GM19025 (cell line): ENCODE measurements around the gene METTL9.
"Not testable (repeated sequence)": the region's sequence is repeated elsewhere in the genome, so short reads cannot be mapped to it uniquely, and the experiment has no call there.

Experiments
- ATAC-seq: cut with Tn5 transposase; IDR thresholded peaks from one replicate; pipeline ENCODE4 v1.9.1; 2021; ENCODE audit warnings: mild to moderate bottlenecking, low read depth, moderate library complexity; ENCODE audit not compliant: unreplicated experiment

METTL9 gene

DNA sequence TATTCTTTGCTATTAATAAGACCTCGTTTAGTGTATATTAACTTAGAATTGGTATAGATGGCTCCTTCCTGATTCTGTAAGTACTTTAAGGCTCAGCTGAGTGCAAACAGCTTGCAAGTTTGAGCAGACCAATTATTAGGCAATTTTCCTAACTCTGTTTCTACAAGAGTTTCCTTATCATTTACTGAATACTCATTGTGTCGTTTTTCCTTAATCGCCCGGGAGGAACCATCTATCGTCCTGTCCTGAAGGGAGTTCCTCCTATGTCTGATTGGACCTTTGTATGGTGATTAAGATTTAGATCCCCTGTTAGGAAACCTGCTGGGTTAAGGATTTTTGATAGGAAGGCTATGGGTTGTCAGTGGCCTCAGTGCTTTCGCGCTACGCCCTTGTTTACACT, 32.0 kb downstream of the METTL9 start:
- ATAC-seq: not testable (repeated sequence)

DNA sequence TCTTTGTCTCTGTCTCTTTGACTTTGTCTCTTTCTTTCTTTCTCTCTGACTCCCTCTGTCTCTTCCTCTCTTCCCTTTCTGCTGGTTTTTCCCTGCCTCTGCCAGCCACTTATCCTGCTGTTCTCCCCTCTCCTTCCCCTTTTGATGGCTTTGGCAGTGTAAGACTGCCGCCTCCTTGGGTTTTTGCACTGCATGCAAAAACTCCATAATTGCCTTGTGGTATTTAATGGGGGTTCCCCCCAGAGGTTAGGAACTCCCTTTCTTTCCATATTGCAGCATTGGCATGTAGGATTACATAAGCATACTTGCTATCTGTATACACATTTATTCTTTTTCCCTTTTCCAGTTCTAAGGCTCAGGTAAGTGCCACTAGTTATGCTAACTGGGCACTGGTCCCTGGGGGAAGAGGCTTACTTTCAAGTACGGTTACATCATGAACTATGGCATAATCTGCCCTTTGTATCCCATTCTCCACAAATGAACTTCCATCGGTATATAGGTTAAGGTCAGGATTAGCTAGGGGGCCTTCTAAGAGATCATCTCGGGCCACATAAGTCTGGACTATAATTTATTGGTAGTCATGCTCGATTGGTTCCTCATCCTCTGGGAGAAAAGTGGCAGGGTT, 32.7 kb downstream of the METTL9 start:
- not testable (repeated sequence) for ATAC-seq

DNA sequence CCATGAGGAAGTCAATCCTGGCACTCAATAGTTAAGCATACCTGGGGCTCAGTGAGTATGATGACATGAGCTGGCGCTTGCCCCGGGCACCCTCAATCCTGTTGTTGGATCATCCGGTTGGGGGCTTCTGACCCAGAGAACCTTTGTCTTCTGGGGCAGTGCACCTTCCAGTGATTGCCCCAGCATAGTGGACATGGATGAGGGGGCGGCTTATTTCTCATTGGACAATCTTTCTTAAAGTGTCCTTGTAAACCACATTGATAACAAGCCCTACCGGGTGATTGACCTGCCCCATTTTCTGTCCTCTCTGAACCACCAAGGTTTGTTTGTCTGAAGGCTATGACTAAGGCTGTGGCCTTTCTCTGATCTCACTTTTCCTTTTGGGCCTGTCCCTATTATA, 34.8 kb downstream of the METTL9 start:
- ATAC-seq: no peak

DNA sequence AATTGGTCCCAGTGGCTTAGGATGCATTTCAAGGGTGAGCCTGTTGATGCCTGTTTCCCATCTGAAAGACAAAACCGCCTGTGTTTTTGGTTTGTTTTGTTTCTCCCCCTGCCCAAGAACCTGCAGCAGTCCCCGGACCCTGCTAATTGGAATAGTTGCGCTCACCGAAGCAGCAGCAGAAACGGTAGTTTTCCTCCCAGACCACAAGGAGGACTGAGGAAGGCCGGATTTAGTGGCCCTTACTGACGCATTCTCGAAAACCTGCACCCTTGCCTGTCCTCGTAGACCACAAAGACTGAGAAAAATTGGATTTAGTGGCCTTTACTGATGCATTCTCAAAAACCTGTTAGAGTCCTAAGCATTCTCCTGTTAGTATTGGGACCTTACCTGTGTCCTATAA, 36.3 kb downstream of the METTL9 start:
- ATAC-seq: not testable (repeated sequence)

DNA sequence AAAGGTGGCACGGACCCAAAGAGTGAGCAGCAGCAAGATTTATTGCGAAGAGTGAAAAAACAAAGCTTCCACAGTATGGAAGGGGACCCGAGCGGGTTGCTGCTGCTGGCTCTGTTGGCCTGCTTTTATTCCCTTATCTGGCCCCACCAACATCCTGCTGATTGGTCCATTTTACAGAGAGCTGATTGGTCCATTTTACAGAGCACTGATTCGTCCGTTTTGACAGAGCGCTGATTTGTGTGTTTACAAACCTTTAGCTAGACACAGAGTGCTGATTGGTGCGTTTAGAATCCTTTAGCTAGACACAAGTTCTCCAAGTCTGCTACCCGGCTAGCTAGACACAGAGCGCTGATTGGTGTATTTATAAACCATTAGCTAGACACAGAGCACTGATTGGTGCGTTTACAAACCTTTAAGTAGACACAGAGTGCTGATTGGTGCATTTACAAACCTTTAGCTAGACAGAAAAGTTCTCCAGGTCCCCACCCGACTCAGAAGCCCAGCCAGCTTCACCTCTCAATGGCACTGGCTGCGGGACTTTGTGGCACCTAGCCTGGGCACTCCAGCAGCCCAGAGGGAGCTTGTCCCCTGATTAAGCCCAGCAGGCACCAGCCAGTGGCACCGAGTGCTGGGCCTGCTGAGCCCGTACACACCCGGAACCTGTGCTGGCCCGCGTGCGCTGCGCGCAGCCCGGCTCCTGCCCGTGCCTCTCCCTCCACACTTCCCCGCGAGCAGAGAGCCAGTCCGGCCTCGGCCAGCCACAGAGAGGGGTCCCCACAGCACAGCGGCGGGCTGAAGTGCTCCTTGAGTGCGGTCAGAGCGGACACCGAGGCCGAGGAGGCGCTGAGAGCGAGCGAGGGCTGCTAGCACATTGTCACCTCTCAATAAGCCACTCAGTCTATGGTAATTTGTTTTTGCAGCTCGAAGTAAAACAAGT, 37.9 kb downstream of the METTL9 start:
- no peak for ATAC-seq

DNA sequence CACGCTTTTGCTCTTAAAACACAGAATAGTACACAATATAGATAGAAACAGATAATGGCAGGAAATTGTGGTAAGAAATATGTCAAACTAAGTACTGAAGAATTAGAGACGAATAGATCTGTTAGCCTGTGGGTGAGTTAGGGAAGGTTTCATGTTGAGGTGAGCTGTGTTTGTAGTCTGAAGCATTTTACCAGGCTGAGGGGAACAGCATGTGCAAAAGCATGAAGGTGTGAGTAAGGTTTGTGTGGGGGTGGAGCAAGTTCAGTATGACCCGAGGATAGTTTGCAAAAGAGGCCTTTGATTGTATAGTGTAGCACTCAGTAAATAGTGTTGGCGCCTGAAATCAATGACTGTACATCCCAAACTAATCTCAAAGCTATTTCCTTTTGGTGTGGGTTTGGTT, 39.2 kb downstream of the METTL9 start:
- no peak for ATAC-seq

DNA sequence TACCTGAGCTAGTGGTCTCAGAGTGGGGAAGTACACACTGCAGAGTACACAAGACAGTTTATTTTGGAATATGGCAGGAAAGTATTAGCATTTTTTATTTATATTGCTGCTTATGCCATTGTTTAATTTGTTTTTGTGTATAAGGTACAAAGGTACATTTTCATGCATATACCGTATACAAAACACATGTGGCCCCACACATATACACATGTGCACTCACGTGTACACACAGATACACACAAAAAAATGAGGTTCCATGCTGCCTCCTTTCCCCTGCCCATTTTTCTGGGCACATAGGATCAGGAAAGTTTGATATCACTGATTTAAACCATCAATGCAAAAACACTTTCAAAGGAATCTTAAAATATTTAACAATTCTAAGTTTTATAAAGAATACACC, 40.1 kb downstream of the METTL9 start:
- ATAC-seq: no peak

DNA sequence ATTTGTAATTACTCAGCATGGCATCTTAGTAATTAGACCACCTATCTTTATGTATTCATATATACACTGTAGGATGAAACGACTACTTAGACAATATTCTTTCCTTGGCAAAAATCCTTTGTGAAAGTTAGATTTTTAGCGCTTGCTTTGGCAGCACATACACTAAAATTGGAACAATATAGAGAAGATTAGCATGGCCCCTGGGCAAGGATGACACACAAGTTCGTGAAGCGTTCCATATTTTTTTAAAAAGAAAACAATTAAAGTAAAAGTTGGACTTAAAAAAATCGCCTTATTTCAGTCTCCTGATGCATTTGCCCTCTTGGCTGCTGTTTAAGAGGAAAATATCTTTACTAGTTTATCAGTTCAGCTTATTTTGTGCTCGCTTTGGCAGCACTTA, 42.5 kb downstream of the METTL9 start:
- ATAC-seq: no peak

DNA sequence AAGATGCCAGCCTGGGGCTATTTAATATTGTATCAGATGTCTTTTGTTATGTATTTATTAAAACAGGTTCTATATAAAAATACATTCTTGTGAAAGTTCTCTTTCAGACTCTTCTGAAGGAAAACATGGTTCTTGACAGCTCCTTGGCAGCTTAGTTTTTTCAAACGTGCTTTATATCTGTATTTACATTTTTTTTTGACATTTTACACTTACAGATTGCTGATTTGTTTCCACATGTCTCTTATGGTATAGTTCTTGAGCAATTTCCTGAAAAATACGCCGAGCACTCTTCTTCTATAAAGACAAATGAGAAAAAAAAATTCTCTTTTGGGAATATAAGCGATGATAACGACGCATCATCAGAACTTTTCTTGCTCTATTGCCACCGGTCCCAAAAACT, 43.5 kb downstream of the METTL9 start:
- ATAC-seq: no peak

DNA sequence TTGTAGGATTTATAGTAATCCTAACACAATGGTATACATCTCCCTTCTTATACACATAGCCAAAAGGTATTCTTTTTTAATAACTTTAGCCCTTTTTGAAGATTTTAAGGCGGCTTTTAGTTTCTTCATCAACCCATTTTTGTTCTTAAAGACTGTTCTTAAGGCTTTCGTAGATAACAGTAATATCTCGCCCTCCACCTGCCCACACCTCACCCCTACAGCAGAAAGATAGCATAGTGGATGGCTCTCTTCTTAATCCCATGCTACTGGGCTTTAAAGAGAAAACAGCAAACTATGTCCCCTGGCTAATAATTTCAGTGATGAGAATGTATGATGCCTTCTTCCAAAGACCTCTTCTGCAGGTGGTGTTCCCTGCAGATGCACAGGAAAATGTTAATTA, 44.4 kb downstream of the METTL9 start:
- ATAC-seq: no peak

DNA sequence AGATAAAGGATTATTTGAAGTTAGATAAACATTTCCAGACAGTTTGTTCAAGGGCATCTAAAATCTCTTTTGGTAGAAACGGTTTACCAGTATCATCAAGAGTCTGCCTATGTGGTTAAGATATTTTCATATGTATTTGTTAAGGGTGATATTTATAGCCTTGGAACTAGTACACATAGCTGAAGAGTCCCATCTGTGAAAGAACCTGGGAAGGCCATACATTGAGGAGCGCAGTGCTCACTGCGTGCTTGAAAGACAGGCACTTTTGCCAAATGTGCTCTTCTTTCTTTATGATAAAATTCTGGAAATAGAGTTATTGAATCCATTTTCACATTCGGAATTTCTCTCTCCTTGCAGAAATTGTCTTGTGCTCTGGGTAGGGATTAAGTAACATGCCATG, 45.3 kb downstream of the METTL9 start:
- no peak for ATAC-seq

DNA sequence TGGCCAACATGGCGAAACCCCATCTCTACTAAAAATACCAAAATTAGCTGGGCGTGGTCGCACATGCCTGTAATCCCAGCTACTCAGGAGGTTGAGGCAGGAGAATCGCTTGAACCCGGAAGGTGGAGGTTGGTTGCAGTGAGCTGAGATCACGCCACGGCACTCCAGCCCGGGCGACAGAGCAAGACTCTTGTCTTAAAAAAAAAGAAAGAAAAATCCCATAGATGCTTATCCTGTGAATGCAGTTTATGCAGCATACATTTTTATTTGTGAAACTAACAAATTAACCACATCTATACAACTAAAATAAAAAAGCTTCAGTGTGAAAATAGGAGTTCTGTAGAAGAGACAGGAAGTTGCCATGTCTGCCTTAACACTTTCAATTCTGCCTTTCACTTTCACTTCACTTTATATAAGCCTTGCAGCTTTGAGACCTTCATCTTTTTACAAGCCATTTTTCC, 45.9 kb downstream of the METTL9 start:
- ATAC-seq: no peak

DNA sequence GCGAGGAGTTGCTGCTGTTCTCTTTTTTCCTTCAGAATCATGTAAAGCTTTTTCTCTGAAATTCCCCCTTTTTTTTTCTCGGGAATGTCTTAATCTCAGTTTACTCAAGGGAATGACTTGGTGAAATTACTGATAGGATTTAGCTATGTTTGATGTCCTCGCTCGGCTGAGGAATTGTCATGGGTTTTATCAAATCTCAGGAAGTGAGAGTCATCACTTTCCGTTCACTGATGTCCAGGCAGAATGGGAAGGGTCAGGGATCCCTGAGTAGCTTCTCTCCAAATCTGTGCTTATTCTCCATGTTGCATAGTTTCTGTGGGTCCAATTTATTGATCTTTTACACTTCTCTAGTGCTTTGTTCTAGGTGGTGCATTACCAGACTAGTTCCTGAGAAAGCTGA, 46.7 kb downstream of the METTL9 start:
- ATAC-seq: no peak

DNA sequence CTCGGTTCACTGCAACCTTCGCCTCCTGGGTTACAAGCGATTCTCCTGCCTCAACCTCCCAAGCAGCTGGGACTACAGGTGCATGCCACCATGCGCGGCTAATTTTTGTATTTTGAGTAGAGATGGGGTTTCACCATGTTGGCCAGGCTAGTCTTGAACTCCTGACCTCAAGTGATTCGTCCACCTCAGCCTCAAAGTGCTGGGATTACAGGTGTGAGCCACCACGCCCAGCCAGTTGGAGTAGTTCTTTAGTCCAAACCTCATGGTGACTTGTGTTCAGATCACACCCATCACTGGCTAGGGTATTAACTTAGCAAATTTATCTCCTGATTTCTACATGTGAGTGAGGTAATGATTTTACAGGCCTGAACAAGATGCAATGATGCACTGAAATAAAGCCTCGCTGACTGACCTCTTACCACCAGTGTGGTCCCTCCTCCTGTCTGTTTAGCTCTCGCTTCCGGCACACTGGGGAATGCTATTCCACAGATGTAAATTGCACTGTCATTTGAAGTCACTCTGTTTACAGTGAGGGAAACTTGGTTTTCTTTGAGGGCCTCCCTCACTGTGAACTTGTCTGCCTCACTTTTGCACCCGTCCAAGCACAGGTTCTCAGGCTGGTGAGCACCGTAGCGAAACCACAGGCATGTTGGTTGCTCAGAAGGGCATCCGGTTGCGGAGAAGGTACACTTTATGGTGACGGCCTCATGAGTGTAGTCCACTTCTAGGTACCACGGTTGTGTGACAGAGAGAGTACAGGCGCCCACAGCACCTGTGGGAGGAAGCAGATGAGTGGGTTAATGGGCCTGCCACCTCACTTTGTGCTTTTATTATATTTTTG, 47.6 kb downstream of the METTL9 start:
- ATAC-seq: peak; percentile 92

DNA sequence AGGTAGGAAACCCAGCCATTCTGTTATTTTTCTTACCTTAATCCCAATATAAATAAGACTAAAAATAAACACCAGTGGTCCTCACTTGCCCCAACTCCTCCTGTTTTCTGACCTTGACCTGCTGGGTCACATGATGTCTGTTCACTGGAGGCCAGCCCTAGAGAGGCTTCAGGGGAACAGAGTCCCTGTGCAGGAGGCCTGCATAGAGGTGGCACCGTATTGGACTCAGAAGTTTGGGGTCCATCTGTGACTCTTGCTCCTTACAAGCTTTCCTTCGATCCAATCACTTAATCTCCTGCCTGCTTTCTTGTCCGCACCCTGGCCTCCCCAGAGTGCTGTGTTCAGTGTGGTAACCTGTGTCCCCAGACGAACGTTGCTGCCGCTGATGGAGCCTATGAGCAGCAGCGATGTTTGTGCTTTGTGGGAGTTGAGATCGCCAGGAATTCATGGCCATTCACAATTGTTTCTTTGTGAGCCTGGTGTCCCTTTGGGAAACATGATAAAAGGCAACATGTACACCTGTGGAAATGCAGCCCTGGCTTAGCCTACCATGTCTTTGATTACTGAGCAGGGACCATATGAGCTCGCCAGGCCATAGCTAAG, 48.3 kb downstream of the METTL9 start:
- no peak for ATAC-seq

DNA sequence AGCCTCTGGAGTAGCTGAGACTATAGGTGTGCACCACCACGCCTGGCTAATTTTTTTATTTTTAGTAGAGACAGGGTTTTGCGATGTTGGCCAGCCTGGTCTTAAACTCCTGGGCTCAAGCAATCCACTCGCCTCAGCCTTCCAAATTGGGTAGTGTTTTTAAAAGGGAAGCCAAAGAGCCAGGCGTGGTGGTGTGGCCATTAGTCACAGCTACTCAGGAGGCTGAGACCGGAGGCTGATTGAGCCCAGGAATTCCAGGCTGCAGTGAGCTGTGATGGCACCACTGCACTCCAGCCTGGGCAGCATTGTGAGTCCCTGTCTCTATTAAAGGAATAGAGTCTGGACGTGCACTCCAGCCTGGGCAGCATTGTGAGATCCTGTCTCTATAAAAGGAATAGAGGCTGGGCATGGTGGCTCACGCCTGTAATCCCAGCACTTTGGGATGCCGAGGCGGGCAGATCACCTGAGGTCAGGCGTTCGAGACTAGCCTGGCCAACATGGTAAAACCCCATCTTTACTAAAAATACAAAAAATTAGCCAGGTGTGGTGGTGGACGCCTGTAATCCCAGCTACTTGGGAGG, 50.5 kb downstream of the METTL9 start:
- not testable (repeated sequence) for ATAC-seq

DNA sequence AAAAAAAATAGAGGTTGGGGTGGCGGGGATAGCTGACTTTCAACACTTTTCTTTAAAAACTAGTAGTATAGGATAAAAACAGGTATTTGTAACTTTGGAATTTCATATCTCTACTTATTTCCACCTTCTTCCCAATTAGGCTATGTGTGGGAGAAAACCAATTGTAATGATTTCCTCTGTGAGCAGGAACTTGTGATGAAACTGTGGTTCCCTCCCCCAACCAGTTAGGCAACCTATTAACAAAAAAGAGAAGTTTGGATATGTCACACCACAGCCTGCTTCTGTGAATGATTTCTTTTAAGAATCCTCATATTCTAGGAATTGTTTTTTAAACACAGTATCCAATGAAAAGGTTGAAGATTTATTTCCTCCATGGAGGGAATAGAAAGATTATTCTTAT, 51.1 kb downstream of the METTL9 start:
- ATAC-seq: no peak

DNA sequence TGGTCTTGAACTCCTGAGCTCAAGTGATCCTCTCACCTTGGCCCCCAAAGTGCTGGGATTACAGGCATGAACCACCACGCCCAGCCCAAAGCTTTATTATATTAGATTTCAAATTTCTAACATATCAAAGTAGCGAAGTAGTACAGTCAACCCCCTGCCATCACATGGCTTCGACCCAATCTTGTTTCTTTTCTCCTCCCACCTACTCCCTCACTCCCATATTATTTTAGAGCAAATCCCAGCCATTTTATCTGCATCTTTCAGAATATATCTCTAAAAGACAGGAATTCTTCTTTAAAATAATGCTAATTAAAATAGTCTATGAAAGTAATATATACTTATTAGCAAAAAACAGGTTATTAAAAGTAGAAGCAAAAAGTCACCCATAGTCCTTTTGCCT, 52.1 kb downstream of the METTL9 start:
- ATAC-seq: no peak

DNA sequence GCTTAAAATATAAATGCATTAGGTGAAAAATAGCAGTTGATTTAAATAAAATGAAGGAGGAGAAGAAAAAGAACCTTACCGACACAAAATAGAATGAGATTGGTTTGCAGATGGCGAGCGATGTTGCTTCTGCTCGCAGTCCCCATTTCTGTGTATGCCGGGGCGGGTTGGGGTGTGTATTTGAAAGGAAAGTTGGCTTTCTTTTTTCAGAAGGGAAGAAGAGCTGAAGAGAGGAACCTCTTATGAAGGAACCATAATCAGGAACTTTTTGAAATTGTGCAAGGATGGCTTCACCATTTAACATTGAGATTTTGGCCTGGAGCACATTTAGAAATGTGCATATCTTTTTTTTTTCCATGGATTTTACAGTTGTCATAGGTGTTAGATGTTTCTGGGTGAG, 53.1 kb downstream of the METTL9 start, which contains the start of gene IGSF6:
TSS of gene IGSF6 (minus strand) at position 156 of the 400 bp plus-strand sequence. CDS start at position 146, 10 bp downstream.
- no peak for ATAC-seq

DNA sequence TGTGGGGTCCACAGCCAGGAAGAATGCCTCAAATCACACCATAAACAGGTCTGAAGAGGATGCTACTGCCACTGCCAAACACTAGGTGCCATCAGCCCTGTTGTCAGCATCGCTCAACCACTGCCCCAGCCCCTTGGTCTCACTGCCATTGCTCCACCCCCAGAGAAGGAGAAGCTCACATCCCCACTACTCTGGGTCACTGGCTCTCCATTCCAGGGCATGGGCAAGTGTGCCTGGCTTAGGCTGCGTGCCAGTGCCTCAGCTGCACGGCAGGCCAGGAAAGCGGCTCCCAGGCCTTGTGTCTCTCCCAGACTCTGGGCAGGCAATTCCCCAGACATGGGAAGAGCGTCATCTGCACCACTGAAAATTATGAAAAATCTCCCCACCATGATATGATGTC, 54.2 kb downstream of the METTL9 start:
- no peak for ATAC-seq
